Measurements from ENCODE around the gene OR10R2. TPM values are rescaled to one million over a fixed set of nuclear protein-coding genes. Genes with fewer than 3 reads are reported as not detected.

Gene OR10R2
- total and polyA plus RNA-seq, 12 donors = not detected

DNA sequence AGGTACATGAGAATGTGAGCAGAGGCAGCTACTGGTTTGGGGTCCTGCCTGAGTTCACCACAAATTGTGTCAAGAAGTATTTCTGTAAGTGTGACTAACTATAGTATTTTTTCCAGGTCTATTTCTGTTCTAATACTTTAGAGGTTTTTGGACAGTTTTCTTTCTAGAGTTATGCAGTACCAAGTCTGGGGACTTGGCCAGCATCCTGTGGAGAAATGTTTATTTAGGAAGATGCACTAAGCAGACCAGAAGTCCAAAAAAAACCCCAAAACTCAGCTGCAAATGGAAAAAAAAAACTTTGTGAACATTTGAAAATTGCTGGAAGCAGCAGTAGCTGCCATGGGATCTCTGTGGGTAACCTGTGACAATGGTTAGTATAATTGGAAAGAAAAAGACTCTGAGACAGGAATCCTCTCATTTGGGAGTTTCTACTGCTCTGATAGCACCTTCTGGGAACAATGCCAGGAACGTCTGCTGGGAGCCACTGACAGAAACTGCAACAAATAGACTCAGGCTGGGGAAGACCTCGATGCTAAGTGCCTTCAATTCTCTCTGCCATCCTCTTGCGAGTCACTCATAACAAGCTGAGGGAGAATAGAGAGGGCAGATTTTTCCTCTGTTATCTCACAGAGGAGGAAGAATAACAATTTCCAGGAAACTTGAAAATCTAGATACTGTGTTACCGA, 37.6 kb downstream of the OR10R2 start:
- peak in 1 of 2 donors; percentile 19 for DNase-seq
- Histone ChIP-seq H3K4me3 (no peak overlapping the region), H3K27ac (peak overlapping the region in 1 of 10 donors; percentile 3), H3K4me1 (peaks cover 0 to 12% (median 0%) of the 10 kb centered on the region in 9 donors), H3K36me3 (no peaks in the 10 kb centered on the region), H3K27me3 (peaks cover 0 to 9% (median 0%) of the 10 kb centered on the region in 7 donors), H3K9me3 (peaks cover 0 to 26% (median 0%) of the 10 kb centered on the region in 11 donors)
- TF ChIP-seq, protein P1, sequence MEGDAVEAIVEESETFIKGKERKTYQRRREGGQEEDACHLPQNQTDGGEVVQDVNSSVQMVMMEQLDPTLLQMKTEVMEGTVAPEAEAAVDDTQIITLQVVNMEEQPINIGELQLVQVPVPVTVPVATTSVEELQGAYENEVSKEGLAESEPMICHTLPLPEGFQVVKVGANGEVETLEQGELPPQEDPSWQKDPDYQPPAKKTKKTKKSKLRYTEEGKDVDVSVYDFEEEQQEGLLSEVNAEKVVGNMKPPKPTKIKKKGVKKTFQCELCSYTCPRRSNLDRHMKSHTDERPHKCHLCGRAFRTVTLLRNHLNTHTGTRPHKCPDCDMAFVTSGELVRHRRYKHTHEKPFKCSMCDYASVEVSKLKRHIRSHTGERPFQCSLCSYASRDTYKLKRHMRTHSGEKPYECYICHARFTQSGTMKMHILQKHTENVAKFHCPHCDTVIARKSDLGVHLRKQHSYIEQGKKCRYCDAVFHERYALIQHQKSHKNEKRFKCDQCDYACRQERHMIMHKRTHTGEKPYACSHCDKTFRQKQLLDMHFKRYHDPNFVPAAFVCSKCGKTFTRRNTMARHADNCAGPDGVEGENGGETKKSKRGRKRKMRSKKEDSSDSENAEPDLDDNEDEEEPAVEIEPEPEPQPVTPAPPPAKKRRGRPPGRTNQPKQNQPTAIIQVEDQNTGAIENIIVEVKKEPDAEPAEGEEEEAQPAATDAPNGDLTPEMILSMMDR (IDR thresholded peaks at IDR 0.05) = no peak
- ATAC-seq = peak in 2 of 8 donors; percentile 39 to 68
- WGBS, 2 donors = 11 to 12% methylated on average over 4 of the region's 4 CpGs
- intact Hi-C loops (cut with DNase I) = loop anchor here in 4 of 10 donors (10.0 kb wide), 3 partner anchors 305 to 565 kb away; partner anchors contain the start of gene AIM2 (in 2 of the 4)

DNA sequence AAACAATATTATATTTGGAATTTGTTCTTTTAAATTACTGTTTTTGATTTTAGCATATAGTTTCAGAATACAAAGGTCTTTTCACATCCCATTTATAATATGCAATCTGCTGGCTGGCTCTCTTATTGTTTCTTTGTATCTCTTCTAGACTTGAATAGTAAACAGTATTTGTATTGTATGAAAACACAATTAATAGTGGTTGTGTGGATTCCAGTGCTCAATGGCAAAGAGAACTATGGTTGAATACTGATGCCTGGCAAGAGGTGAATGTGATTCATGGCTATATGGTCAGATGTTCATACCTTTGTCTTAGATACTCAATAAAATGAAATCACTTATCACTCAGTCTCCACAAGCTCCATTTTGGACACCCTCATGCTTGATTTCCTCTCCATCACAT, 44.9 kb downstream of the OR10R2 start:
- ATAC-seq (no peak), DNase-seq (no peak)
- Histone ChIP-seq H3K4me1 (no peaks in the 10 kb centered on the region), H3K27me3 (peaks cover 0 to 6% (median 3%) of the 10 kb centered on the region in 7 donors), H3K9me3 (peaks cover 0 to 6% (median 0%) of the 10 kb centered on the region in 11 donors), H3K36me3 (no peaks in the 10 kb centered on the region), H3K4me3 (no peak overlapping the region), H3K27ac (no peak overlapping the region)
- intact Hi-C loops (cut with DNase I) = no loop called here
- TF ChIP-seq, protein P1 (IDR thresholded peaks at IDR 0.05) = no peak

DNA sequence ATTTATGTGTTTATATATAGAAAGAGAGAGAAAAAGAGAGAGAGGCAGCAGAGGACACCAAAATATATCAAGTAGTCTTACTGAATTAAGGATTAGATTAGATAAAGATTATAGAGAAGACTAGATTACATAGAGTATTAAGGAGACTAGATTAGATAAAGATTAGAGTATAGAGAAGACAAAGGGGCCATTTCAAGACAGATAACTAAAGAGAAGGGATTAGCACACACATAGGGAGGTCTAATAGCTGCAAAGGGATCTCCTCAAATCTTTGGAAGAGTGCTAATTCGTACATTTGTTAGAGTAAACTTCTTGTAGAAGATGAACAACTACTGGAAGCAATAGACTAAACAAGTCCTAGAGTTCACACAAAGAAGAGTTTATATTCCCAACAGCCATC, 48.0 kb downstream of the OR10R2 start:
- ATAC-seq (no peak), DNase-seq (no peak)
- H3K27ac ChIP-seq = no peak overlapping the region
- peaks cover 0 to 8% (median 0%) of the 10 kb centered on the region in 11 donors for H3K9me3 ChIP-seq
- WGBS, 2 donors = 58 to 64% methylated on average over 1 of the region's 1 CpG
- H3K4me1 ChIP-seq = no peaks in the 10 kb centered on the region
- H3K36me3 ChIP-seq = no peaks in the 10 kb centered on the region
- no peak overlapping the region for H3K4me3 ChIP-seq
- H3K27me3 ChIP-seq = peaks cover 0 to 6% (median 3%) of the 10 kb centered on the region in 7 donors
- intact Hi-C loops (cut with DNase I) = loop anchor here in 2 of 10 donors (10.0 kb wide), 3 partner anchors 315 to 555 kb away; no protein-coding TSS in a partner anchor
- TF ChIP-seq, protein P1 (IDR thresholded peaks at IDR 0.05) = no peak

DNA sequence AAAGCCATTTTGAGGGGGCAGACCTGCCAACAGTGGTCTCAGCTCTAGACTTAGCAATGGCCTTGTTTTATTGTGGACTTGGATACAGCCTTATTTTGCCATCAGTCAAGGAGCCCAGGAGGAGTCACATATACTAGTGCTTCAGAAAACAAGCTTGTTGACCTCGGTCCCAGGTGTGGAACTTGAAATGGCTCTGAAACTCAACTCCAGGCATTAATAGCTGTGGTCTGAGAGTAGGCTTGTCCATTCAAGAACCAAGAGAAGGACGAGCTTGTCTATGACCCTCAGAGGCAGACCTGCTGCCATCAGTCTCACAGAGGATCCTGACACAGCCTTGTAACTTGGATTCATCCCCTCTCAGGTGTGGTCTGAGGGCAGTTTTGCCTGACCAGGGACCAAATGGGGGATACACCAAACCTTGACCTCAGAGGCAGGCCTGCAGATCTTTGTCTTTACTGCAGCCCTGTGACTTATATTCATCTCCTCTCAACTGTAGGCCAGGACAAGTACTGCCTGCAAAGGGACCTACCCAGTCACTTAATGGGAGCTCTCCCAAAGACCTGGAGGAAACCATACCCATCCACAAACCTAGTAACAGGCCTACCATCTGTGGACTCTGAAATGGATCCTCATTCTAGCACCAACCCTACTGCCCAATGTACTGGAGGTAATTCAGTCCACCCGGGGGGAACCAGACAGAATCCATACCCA, 49.1 kb downstream of the OR10R2 start:
- DNase-seq (no peak), ATAC-seq (no peak)
- intact Hi-C loops (cut with DNase I) = loop anchor here in 2 of 10 donors (10.0 kb wide), 3 partner anchors 316 to 556 kb away; no protein-coding TSS in a partner anchor
- Histone ChIP-seq H3K27me3 (peaks cover 0 to 6% (median 3%) of the 10 kb centered on the region in 7 donors), H3K36me3 (no peaks in the 10 kb centered on the region), H3K9me3 (peaks cover 0 to 8% (median 0%) of the 10 kb centered on the region in 11 donors), H3K4me3 (no peak overlapping the region), H3K4me1 (no peaks in the 10 kb centered on the region), H3K27ac (no peak overlapping the region)
- 84 to 87% methylated on average over 3 of the region's 3 CpGs for WGBS, 2 donors
- TF ChIP-seq, protein P1 (IDR thresholded peaks at IDR 0.05) = no peak
